Ovary (tissue), 9 donors: ENCODE results near the gene MYH7B. TPM values are rescaled to one million over a fixed set of nuclear protein-coding genes. Genes with fewer than 3 reads are reported as not detected.

ENCODE experiments used
- DNase-seq, 5 donors: peaks; one replicate each; pipeline ENCODE4 v3.0.0-alpha.2; 2019 to 2020
- H3K27ac ChIP-seq, 2 donors: fragments of 200-600 bp; one replicate each; pipeline versions ENCODE4 v1.5.1 to v1.8.0; 2019 to 2022
- H3K27me3 ChIP-seq: fragments of 200-600 bp; one replicate; pipeline ENCODE4 v1.8.0; 2022
- H3K36me3 ChIP-seq: fragments of 200-600 bp; sonication (generic); one replicate; pipeline ENCODE4 v1.5.1; 2019
- H3K4me1 ChIP-seq: one replicate; pipeline ENCODE4 v1.8.1; 2013; ENCODE audit warnings: mild to moderate bottlenecking, moderate library complexity; ENCODE audit not compliant: insufficient read depth
- H3K4me3 ChIP-seq: fragments of 200-600 bp; sonication (generic); one replicate; pipeline ENCODE4 v1.5.1; 2017
- H3K9me3 ChIP-seq, 2 donors: fragments of 200-600 bp in 1 of 2; sonication (generic) in 1 of 2; one replicate each; pipeline versions ENCODE4 v1.5.1 to v1.8.1; 2013 to 2019; ENCODE audit warnings: mild to moderate bottlenecking in 1 of 2, moderate library complexity in 1 of 2
- EP300 ChIP-seq: sonication (generic); formaldehyde crosslinking; IDR thresholded peaks from one replicate; pipeline ENCODE4 v1.6.1; 2017; ENCODE audit warnings: antibody characterized with exemption
- POLR2A ChIP-seq: fragments of 450-650 bp; IDR thresholded peaks from one replicate; pipeline ENCODE4 v1.6.1; 2017; ENCODE audit warnings: antibody characterized with exemption, mild to moderate bottlenecking, moderate library complexity
- WGBS, 3 donors: extraction: QIAGEN DNeasy Blood & Tissue Kit in 1 of 3; methylation state at CpG; one replicate each; pipeline versions ENCODE4 v1.1.5 to v1.1.7; 2013 to 2017; 5-methylcytosine and 5-hydroxymethylcytosine counted together
- intact Hi-C, 4 donors: fragments of 100-400 bp; cut with DNase I; formaldehyde crosslinking; loops; one replicate each; pipeline versions ENCODE4 v1.11.0 to v1.15.1; 2022 to 2023
- polyA plus RNA-seq, 2 donors: library from polyadenylated mRNA; stranded (reverse); fragments of 200-250 nt in 1 of 2; fragments of 350-450 nt in 1 of 2; fragmentation: Illumina TruSeq in 1 of 2; extraction: RNeasy Lipid Tissue Mini Kit (QIAGEN cat#74804) in 1 of 2; gene quantifications; one replicate each; pipeline ENCODE4 v1.2.3, GENCODE V29; 2013 to 2014
- total RNA-seq, 7 donors: library from RNA; depleted of rRNA in 2 of 7; stranded (reverse); fragments of >200 nt in 2 of 7; fragmentation: NEBNext Ultra II Directional in 3 of 7; extraction: Animal tissue kit (Norgen Biotek cat#: 25700) in 3 of 7; gene quantifications; one replicate each; pipeline versions ENCODE4 v1.1.0 to v1.2.4, GENCODE V29; 2016 to 2023
- TF ChIP-seq, protein P1 (sequence below), 3 donors: fragments of 450-650 bp in 2 of 3; fragments of 200-600 bp in 1 of 3; IDR thresholded peaks; one replicate each; pipeline versions ENCODE4 v1.5.1 to v1.8.0; 2016 to 2022; ENCODE audit warnings: antibody characterized with exemption in 3 of 3, mild to moderate bottlenecking in 1 of 3
- donor health status: DM: no; HTN: no; CAD: no; lungs with moderate emphysema.
- donor health status: DM: no; HTN: no; CAD: no.
- donor health status: Bipolar disorder and iron deficiency.
- donor health status: DM: yes; HTN: yes; CAD: no.
- donor health status: DM: no; HTN: no; CAD: no.
- donor health status: DM: yes; HTN: yes; CAD: no.

Gene MYH7B
- total and polyA plus RNA-seq, 9 donors: 0.30 to 2.6 (median 1.1) TPM

GRCh38 chr20:34980543-34981233 is 25.0 kb downstream of the MYH7B start:
- intact Hi-C loops: no loop called here
- 81 to 84% (median 81%) methylated on average over 22 of the region's 22 CpGs for whole genome bisulfite sequencing, 3 donors

DNA sequence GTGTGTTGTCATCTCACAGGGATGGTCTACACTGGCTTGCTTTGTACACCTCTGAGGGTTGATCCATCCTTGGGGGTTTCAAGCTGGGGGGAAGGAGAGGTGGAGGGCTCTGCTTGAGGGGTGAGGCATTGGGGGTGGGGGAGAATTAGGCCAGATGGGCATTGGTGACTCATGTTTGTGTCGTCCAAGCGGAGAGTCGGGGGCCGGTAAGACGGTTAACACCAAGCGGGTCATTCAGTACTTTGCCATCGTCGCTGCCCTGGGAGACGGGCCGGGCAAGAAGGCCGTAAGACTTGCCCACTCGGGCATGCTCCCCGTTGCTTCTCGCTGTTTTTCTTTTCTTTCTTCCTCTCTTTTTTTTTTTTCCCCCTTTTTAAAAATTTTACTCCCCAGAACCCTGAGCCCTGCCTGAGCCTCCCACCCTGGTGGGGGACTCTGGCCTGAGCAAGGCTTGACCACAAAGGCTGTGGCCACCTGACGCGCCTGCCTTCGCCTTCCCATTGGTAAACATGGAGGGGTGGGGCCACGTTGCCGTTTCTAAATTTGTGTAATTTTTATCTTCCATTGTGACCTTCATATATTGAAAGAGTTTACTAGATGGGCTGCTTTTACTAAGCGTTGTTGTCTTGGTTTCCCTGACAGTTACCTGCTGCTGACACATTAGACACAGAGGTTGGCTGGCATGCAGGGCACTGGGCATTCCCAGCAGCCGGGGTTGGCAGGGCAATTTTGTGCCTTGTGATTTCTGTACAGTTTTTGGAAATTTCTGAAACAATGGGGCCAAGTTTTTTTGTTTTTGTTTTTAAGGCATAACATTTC is 26.8 kb downstream of the MYH7B start:
- DNase-seq: no peak
- TF ChIP-seq, protein P1, sequence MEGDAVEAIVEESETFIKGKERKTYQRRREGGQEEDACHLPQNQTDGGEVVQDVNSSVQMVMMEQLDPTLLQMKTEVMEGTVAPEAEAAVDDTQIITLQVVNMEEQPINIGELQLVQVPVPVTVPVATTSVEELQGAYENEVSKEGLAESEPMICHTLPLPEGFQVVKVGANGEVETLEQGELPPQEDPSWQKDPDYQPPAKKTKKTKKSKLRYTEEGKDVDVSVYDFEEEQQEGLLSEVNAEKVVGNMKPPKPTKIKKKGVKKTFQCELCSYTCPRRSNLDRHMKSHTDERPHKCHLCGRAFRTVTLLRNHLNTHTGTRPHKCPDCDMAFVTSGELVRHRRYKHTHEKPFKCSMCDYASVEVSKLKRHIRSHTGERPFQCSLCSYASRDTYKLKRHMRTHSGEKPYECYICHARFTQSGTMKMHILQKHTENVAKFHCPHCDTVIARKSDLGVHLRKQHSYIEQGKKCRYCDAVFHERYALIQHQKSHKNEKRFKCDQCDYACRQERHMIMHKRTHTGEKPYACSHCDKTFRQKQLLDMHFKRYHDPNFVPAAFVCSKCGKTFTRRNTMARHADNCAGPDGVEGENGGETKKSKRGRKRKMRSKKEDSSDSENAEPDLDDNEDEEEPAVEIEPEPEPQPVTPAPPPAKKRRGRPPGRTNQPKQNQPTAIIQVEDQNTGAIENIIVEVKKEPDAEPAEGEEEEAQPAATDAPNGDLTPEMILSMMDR (IDR thresholded peaks at IDR 0.05): no peak
- TF ChIP-seq EP300 (no peak), POLR2A (no peak)
- intact Hi-C loops: no loop called here
- H3K27me3 ChIP-seq: no peaks in the 10 kb centered on the region
- no peaks in the 10 kb centered on the region for H3K36me3 ChIP-seq
- no peak overlapping the region for H3K4me3 ChIP-seq
- no peaks in the 10 kb centered on the region for H3K9me3 ChIP-seq
- H3K4me1 ChIP-seq: peaks cover 9% of the 10 kb centered on the region
- 68 to 79% (median 70%) methylated on average over 21 of the region's 21 CpGs for WGBS, 3 donors
- no peak overlapping the region for H3K27ac ChIP-seq

More at GRCh38 chr20:34980543-34981233, 25.0 kb downstream of the MYH7B start:
- DNase-seq: no peak
- Histone ChIP-seq H3K9me3 (no peaks in the 10 kb centered on the region), H3K4me3 (no peak overlapping the region), H3K27me3 (no peaks in the 10 kb centered on the region), H3K4me1 (peaks cover 3% of the 10 kb centered on the region), H3K27ac (no peak overlapping the region), H3K36me3 (no peaks in the 10 kb centered on the region)
- TF ChIP-seq EP300 (no peak), POLR2A (no peak)
- TF ChIP-seq, protein P1 (IDR thresholded peaks at IDR 0.05): no peak

GRCh38 chr20:34983089-34983820 is 27.6 kb downstream of the MYH7B start:
- Histone ChIP-seq H3K9me3 (no peaks in the 10 kb centered on the region), H3K4me1 (peaks cover 16% of the 10 kb centered on the region), H3K4me3 (no peak overlapping the region), H3K27me3 (no peaks in the 10 kb centered on the region), H3K27ac (no peak overlapping the region), H3K36me3 (no peaks in the 10 kb centered on the region)
- intact Hi-C loops: no loop called here
- DNase-seq: no peak
- WGBS, 3 donors: 18 to 24% (median 23%) methylated on average over 5 of the region's 5 CpGs
- TF ChIP-seq, protein P1 (IDR thresholded peaks at IDR 0.05): no peak
- TF ChIP-seq POLR2A: no peak

GRCh38 chr20:34983995-34984735 is 28.5 kb downstream of the MYH7B start:
- Histone ChIP-seq H3K9me3 (no peaks in the 10 kb centered on the region), H3K36me3 (no peaks in the 10 kb centered on the region), H3K27ac (no peak overlapping the region), H3K4me1 (peaks cover 17% of the 10 kb centered on the region), H3K4me3 (no peak overlapping the region), H3K27me3 (no peaks in the 10 kb centered on the region)
- intact Hi-C loops: no loop called here
- no peak for DNase-seq
- WGBS, 3 donors: 21 to 33% (median 25%) methylated on average over 14 of the region's 14 CpGs
- TF ChIP-seq EP300: no peak
- TF ChIP-seq, protein P1 (IDR thresholded peaks at IDR 0.05): no peak
- TF ChIP-seq POLR2A: no peak
